Breast epithelium (tissue), 3 donors: Measurements from ENCODE around the gene NOTCH3.

Source experiments
- POLR2A ChIP-seq: fragments of 450-650 bp; IDR thresholded peaks from one replicate; pipeline ENCODE4 v1.6.1; 2016; ENCODE audit warnings: antibody characterized with exemption, mild to moderate bottlenecking, moderate library complexity
- POLR2AphosphoS5 ChIP-seq, 3 donors: sonication (generic); formaldehyde crosslinking; IDR thresholded peaks; one replicate each; pipeline ENCODE4 v1.6.1; 2017; ENCODE audit warnings: antibody characterized with exemption in 3 of 3
- TF ChIP-seq, protein P1 (sequence below), 3 donors: fragments of 450-650 bp; IDR thresholded peaks; one replicate each; pipeline ENCODE4 v1.5.1; 2016 to 2017; ENCODE audit warnings: antibody characterized with exemption in 3 of 3, mild to moderate bottlenecking in 3 of 3, moderate library complexity in 3 of 3

DNA sequence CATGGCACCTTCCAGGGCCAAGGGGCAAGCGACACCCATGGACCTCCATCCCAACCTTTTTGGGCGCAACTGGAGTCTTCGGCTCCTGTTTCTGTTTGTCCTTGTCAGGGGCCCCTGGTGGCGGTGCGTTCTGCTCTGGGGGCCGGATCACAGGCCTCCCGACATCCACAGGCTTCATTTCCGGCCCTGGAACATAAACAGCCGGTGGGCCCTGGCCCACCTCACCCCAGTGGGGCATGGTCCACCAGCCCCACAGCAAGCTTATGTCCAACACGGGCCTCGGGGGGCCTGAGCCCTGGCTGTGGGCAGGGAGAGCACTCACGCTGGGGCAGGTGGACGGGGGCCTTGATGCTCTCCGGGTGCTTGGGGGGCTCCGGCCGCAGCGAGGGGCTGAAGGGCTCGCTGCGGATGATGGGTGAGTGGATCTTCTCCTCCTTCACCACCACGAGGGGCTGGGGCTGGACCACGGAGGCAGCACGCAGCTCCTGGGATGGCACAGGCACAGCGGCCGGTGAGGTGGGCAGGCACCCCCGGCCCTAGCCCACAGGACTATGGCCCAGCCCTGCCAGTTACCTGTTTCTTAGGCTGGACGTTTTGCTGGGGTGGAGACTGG lies 38.6 kb upstream of the NOTCH3 start:
- no peak for TF ChIP-seq POLR2AphosphoS5 (IDR thresholded peaks at IDR 0.05)
- TF ChIP-seq, protein P1, sequence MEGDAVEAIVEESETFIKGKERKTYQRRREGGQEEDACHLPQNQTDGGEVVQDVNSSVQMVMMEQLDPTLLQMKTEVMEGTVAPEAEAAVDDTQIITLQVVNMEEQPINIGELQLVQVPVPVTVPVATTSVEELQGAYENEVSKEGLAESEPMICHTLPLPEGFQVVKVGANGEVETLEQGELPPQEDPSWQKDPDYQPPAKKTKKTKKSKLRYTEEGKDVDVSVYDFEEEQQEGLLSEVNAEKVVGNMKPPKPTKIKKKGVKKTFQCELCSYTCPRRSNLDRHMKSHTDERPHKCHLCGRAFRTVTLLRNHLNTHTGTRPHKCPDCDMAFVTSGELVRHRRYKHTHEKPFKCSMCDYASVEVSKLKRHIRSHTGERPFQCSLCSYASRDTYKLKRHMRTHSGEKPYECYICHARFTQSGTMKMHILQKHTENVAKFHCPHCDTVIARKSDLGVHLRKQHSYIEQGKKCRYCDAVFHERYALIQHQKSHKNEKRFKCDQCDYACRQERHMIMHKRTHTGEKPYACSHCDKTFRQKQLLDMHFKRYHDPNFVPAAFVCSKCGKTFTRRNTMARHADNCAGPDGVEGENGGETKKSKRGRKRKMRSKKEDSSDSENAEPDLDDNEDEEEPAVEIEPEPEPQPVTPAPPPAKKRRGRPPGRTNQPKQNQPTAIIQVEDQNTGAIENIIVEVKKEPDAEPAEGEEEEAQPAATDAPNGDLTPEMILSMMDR (IDR thresholded peaks at IDR 0.05): no peak
- no peak for TF ChIP-seq POLR2A
